Gastrocnemius medialis (tissue), 4 donors: Measurements from ENCODE around the gene SOS2. TPM values are rescaled to one million over a fixed set of nuclear protein-coding genes. Genes with fewer than 3 reads are reported as not detected.

Experiments
- ATAC-seq, 2 donors: fragments of 150-250 bp; one replicate each; pipeline ENCODE4 v1.9.1; 2016
- DNase-seq, 2 donors: peaks; one replicate each; pipeline ENCODE4 v3.0.0-alpha.2; 2019
- H3K27ac ChIP-seq, 4 donors: fragments of 200-600 bp; sonication (generic); 1 replicate in 1 of 4; 2 replicates in 3 of 4; pipeline ENCODE4 v1.5.1; 2016 to 2018; ENCODE audit warnings: mild to moderate bottlenecking in 2 of 4, moderate library complexity in 1 of 4
- H3K27me3 ChIP-seq, 3 donors: fragments of 200-600 bp; sonication (generic) in 2 of 3; 1 replicate in 1 of 3; 2 replicates in 2 of 3; pipeline versions ENCODE4 v1.5.1 to v1.6.0; 2016 to 2019; ENCODE audit warnings: mild to moderate bottlenecking in 1 of 3, moderate library complexity in 1 of 3
- H3K36me3 ChIP-seq, 2 donors: fragments of 200-600 bp; sonication (generic) in 1 of 2; one replicate each; pipeline ENCODE4 v1.5.1; 2017 to 2018
- H3K4me1 ChIP-seq, 2 donors: fragments of 200-600 bp; sonication (generic) in 1 of 2; one replicate each; pipeline ENCODE4 v1.5.1; 2016 to 2017; ENCODE audit warnings: mild to moderate bottlenecking in 2 of 2
- H3K4me3 ChIP-seq, 4 donors: fragments of 200-600 bp; sonication (generic) in 3 of 4; 1 replicate in 1 of 4; 2 replicates in 3 of 4; pipeline ENCODE4 v1.5.1; 2016 to 2019; ENCODE audit warnings: mild to moderate bottlenecking in 2 of 4
- H3K9me3 ChIP-seq, 3 donors: fragments of 200-600 bp; sonication (generic) in 2 of 3; 1 replicate in 1 of 3; 2 replicates in 2 of 3; pipeline ENCODE4 v1.5.1; 2016 to 2019
- POLR2A ChIP-seq, 2 donors: fragments of 450-650 bp; IDR thresholded peaks; one replicate each; pipeline ENCODE4 v1.6.1; 2017; ENCODE audit warnings: antibody characterized with exemption in 2 of 2, mild to moderate bottlenecking in 2 of 2, moderate library complexity in 2 of 2
- in situ Hi-C, 4 donors: fragments of 200-750 bp; cut with MboI; loops; one replicate each; pipeline versions ENCODE4 v1.15.0 to v1.8.0; 2017; ENCODE audit warnings: low sequenced_read_pairs in 4 of 4
- intact Hi-C: fragments of 100-400 bp; cut with DNase I; formaldehyde crosslinking; loops from one replicate; pipeline ENCODE4 v1.15.1; 2023; ENCODE audit warnings: low total_unique reads
- total RNA-seq, 4 donors: library from RNA; depleted of rRNA; stranded (reverse); fragments of >200 nt; gene quantifications; one replicate each; pipeline versions ENCODE4 v1.1.0 to v1.2.3, GENCODE V29; 2016
- TF ChIP-seq, protein P1 (sequence below), 5 experiments: fragments of 450-650 bp in 3 of 5; fragments of 200-600 bp in 2 of 5; sonication (generic) in 2 of 5; IDR thresholded peaks in 4 of 5; conservative IDR thresholded peaks in 1 of 5; 1 replicate in 4 of 5; 2 replicates in 1 of 5; pipeline ENCODE4 v1.5.1; 2016 to 2019; ENCODE audit warnings: antibody characterized with exemption in 5 of 5, mild to moderate bottlenecking in 3 of 5, moderate library complexity in 3 of 5

SOS2 gene
- total RNA-seq, 4 donors from 2014 or later, result 46.5 to 81.2 (median 52.3) TPM

DNA sequence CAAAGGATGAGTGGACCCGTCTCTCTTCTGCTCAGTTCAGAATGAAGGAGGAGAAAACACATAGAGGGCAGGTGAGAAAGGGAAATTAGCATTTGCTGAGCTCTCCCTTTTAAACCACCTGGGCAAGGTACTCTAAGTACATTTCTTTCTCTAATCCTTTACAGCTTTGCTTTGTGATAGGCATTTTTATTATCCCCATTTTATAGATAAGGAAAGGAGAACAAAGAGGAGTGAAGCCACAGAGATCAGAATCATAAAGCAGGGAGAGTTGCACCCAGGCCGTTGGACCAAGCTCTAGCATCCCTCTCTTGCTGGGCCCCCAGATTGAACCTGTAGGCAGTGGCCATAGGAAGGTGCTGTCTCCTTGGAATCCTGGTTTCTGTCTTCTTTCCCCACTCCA is 162.1 kb downstream of the SOS2 start:
- no peak for DNase-seq
- H3K36me3 ChIP-seq, result no peaks in the 10 kb centered on the region
- no peak overlapping the region for H3K27ac ChIP-seq
- no peak for ATAC-seq
- no peaks in the 10 kb centered on the region for H3K4me1 ChIP-seq
- TF ChIP-seq, protein P1, sequence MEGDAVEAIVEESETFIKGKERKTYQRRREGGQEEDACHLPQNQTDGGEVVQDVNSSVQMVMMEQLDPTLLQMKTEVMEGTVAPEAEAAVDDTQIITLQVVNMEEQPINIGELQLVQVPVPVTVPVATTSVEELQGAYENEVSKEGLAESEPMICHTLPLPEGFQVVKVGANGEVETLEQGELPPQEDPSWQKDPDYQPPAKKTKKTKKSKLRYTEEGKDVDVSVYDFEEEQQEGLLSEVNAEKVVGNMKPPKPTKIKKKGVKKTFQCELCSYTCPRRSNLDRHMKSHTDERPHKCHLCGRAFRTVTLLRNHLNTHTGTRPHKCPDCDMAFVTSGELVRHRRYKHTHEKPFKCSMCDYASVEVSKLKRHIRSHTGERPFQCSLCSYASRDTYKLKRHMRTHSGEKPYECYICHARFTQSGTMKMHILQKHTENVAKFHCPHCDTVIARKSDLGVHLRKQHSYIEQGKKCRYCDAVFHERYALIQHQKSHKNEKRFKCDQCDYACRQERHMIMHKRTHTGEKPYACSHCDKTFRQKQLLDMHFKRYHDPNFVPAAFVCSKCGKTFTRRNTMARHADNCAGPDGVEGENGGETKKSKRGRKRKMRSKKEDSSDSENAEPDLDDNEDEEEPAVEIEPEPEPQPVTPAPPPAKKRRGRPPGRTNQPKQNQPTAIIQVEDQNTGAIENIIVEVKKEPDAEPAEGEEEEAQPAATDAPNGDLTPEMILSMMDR (IDR thresholded peaks at IDR 0.05 in 4 of 5, conservative IDR thresholded peaks at IDR 0.05 in 1 of 5), result no peak
- TF ChIP-seq POLR2A (IDR thresholded peaks at IDR 0.05), result no peak
- intact Hi-C loops, result no loop called here
- no peak overlapping the region for H3K4me3 ChIP-seq
- in situ Hi-C loops, result no loop called here
- no peaks in the 10 kb centered on the region for H3K27me3 ChIP-seq
- H3K9me3 ChIP-seq, result no peaks in the 10 kb centered on the region

DNA sequence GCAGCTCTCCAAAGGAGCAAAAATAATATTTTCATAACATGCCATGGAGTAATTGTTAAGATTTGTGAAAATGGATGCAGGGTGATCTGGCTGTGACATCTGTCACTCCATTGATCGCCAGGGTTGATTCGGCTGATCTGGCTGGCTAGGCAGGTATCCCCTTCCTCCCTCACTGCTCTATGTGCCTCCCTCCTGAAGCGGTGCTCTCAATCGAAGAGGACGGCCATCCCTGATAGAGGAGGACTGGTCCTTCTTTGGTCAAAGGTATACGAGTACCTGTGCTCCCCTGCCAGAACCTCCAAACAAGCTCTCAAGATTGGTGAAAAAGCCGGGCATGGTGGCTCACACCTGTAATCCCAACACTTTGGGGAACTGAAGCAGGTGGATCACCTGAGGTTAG is 162.9 kb downstream of the SOS2 start:
- H3K4me3 ChIP-seq, result no peak overlapping the region
- no peaks in the 10 kb centered on the region for H3K27me3 ChIP-seq
- no peak overlapping the region for H3K27ac ChIP-seq
- intact Hi-C loops, result no loop called here
- H3K36me3 ChIP-seq, result no peaks in the 10 kb centered on the region
- ATAC-seq (no peak), DNase-seq (no peak)
- no peaks in the 10 kb centered on the region for H3K4me1 ChIP-seq
- H3K9me3 ChIP-seq, result no peaks in the 10 kb centered on the region
- TF ChIP-seq, protein P1 (IDR thresholded peaks at IDR 0.05 in 4 of 5, conservative IDR thresholded peaks at IDR 0.05 in 1 of 5), result no peak
- TF ChIP-seq POLR2A (IDR thresholded peaks at IDR 0.05), result no peak
- in situ Hi-C loops, result no loop called here

DNA sequence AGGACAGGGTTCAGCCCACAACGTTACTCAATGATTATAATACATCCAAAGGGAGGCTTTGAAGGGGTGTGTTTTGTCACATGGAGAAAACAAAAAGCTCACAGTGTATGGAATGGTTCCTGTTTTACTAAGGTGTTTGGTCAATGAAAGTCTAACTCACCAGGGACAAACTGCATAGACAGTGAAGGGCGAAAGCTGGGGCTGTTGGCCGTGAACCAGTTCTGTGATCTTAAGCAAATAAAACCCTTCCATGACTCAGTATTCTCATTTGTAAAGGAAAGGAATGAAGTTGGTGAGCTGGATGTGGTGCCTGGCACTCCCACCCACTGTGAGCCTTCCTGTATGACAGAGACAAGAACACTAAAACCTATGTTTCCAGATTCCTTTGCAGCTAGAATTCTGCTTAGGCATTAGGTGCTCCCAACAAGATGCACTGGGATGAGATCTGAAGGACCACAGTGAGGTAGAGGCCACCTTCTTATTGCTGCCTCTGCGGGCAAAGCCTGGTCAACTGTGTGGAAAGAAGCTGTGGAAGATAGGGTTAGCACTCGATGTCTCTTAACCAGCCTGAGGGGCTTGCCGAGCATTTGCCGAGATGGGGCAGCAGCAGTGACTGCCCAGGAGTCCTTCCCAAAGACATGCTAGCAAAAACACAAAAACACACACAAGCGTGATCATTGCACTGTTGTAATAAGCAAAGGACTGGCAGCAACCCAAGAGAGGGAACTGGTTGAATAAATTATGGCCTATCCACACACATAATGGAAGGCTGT is 163.5 kb downstream of the SOS2 start:
- Histone ChIP-seq H3K4me3 (no peak overlapping the region), H3K9me3 (no peaks in the 10 kb centered on the region), H3K27me3 (no peaks in the 10 kb centered on the region), H3K4me1 (no peaks in the 10 kb centered on the region), H3K36me3 (no peaks in the 10 kb centered on the region), H3K27ac (no peak overlapping the region)
- intact Hi-C loops, result no loop called here
- in situ Hi-C loops, result no loop called here
- ATAC-seq (no peak), DNase-seq (no peak)
- TF ChIP-seq, protein P1 (IDR thresholded peaks at IDR 0.05 in 4 of 5, conservative IDR thresholded peaks at IDR 0.05 in 1 of 5), result no peak
- TF ChIP-seq POLR2A (IDR thresholded peaks at IDR 0.05), result no peak

Other genes with a start within 250 kb of the SOS2 start
- 1 to 10 TPM; 2.2 to 7.3 (median 4.9) TPM for gene VCPKMT, start 115.0 kb downstream of the SOS2 start, total RNA-seq
- gene L2HGDH, start 80.7 kb upstream of the SOS2 start, total RNA-seq, result 10 to 100 TPM in 2 of 4 donors, 1 to 10 TPM in 2; 8.6 to 13.4 (median 10.9) TPM
- gene DMAC2L, start 80.7 kb upstream of the SOS2 start, total RNA-seq, result 10 to 100 TPM; 18.6 to 42.2 (median 24.6) TPM
- gene CDKL1, start 165.3 kb upstream of the SOS2 start, total RNA-seq, result 1 to 10 TPM in 2 of 4 donors, under 1 TPM in 2; 0.59 to 2.0 (median 1.4) TPM